HG02798 (cell line): Measurements from ENCODE around the gene NUP42.

ENCODE experiments used
- ATAC-seq: cut with Tn5 transposase; IDR thresholded peaks from one replicate; pipeline ENCODE4 v1.9.1; 2021; ENCODE audit warnings: mild to moderate bottlenecking; ENCODE audit not compliant: unreplicated experiment, poor library complexity

NUP42 gene

GRCh38 chr7:23228412-23228811 lies 46.6 kb downstream of the NUP42 start:
- no peak for ATAC-seq

- no peak for ATAC-seq
Observed at GRCh38 chr7:23230641-23231101, 48.8 kb downstream of the NUP42 start.

- no peak for ATAC-seq
Observed at GRCh38 chr7:23232966-23233365, 51.1 kb downstream of the NUP42 start.

- ATAC-seq: peak; percentile 98
Observed at GRCh38 chr7:23234569-23235296, 52.9 kb downstream of the NUP42 start.

- ATAC-seq: no peak
Observed at GRCh38 chr7:23235813-23236221, 54.0 kb downstream of the NUP42 start.

- ATAC-seq: no peak
Observed at GRCh38 chr7:23237000-23237399, 55.2 kb downstream of the NUP42 start.

- no peak for ATAC-seq
Observed at GRCh38 chr7:23238983-23239652, 57.3 kb downstream of the NUP42 start.

GRCh38 chr7:23239698-23240097 lies 57.9 kb downstream of the NUP42 start:
- no peak for ATAC-seq

- no peak for ATAC-seq
Observed at GRCh38 chr7:23242321-23242720, 60.5 kb downstream of the NUP42 start.

- no peak for ATAC-seq
Observed at GRCh38 chr7:23242935-23243334, 61.1 kb downstream of the NUP42 start.

GRCh38 chr7:23246555-23246954 lies 64.7 kb downstream of the NUP42 start, which contains the start of gene GPNMB:
GPNMB (plus strand) TSS chr7:23246775; CDS start chr7:23246858, 83 bp downstream.
- no peak for ATAC-seq

- no peak for ATAC-seq
Observed at GRCh38 chr7:23247046-23247602, 65.3 kb downstream of the NUP42 start.

- no peak for ATAC-seq
Observed at GRCh38 chr7:23247603-23248335, 65.9 kb downstream of the NUP42 start.

- ATAC-seq: no peak
Observed at GRCh38 chr7:23249486-23249885, 67.6 kb downstream of the NUP42 start.
